H1 (cell line): ENCODE data around the gene DNAJC11. TPM values are rescaled to one million over a fixed set of nuclear protein-coding genes. Genes with fewer than 3 reads are reported as not detected.

Experiments used
- ATF3 ChIP-seq: IDR thresholded peaks from 2 replicates; pipeline ENCODE4 v1.6.1; 2011; ENCODE audit warnings: low read depth, mild to moderate bottlenecking, low read length; ENCODE audit not compliant: insufficient read depth
- CHD7 ChIP-seq: fragments of 300-600 bp; sonication (generic); IDR thresholded peaks from 2 replicates; pipeline ENCODE4 v1.7.1; 2012; ENCODE audit warnings: low read length, moderate library complexity, mild to moderate bottlenecking, inconsistent platforms; ENCODE audit not compliant: insufficient replicate concordance
- CTBP2 ChIP-seq: IDR thresholded peaks from 2 replicates; pipeline ENCODE4 v1.7.0; 2011; ENCODE audit warnings: borderline replicate concordance, mild to moderate bottlenecking, moderate library complexity, mixed read lengths, low read length; ENCODE audit not compliant: insufficient read depth, insufficient read length
- HDAC6 ChIP-seq: IDR thresholded peaks from one replicate; pipeline ENCODE4 v1.7.1; 2012; ENCODE audit warnings: low read depth, mild to moderate bottlenecking, inconsistent platforms, low read length, moderate library complexity
- NANOG ChIP-seq: IDR thresholded peaks from 2 replicates; pipeline ENCODE4 v1.6.1; 2011; ENCODE audit warnings: low read length, low read depth, mild to moderate bottlenecking, inconsistent platforms; ENCODE audit not compliant: insufficient read depth, poor library complexity, severe bottlenecking
- NRF1 ChIP-seq: IDR thresholded peaks from 2 replicates; pipeline ENCODE4 v1.6.1; 2011; ENCODE audit warnings: mild to moderate bottlenecking, low read depth, low read length, improper control_type of control experiment
- PHF8 ChIP-seq: fragments of 200-600 bp; sonication (generic); conservative IDR thresholded peaks from 2 replicates; pipeline ENCODE4 v1.7.1; 2012; ENCODE audit warnings: low read depth, mild to moderate bottlenecking, inconsistent platforms, low read length, moderate library complexity
- POLR2AphosphoS5 ChIP-seq: IDR thresholded peaks from 2 replicates; pipeline ENCODE4 v1.6.1; 2011; ENCODE audit warnings: low read depth, low read length
- RAD21 ChIP-seq, 2 experiments: IDR thresholded peaks in 1 of 2; conservative IDR thresholded peaks in 1 of 2; 2 replicates each; pipeline ENCODE4 v1.6.1; 2011; ENCODE audit warnings: low read depth in 2 of 2, low read length in 2 of 2, improper control_type of control experiment in 1 of 2, inconsistent platforms in 1 of 2, mild to moderate bottlenecking in 1 of 2, moderate library complexity in 1 of 2
- polyA plus RNA-seq, 7 experiments: library from polyadenylated mRNA; depleted of rRNA in 3 of 7; stranded (reverse) in 5 of 7; unstranded in 2 of 7; fragments of >200 nt in 5 of 7; fragments of 200-250 nt in 2 of 7; gene quantifications; 1 replicate in 5 of 7; 2 replicates in 1 of 7; 4 replicates in 1 of 7; pipeline versions ENCODE4 v1.2.1 to v1.2.3, GENCODE V29; 2011 to 2013; ENCODE audit warnings: missing spikeins in 2 of 7, mixed read lengths in 2 of 7
- total RNA-seq: library from RNA; stranded (reverse); fragmentation: NEBNext Ultra II Directional; extraction: Animal tissue kit (Norgen Biotek cat#: 25700); gene quantifications from 2 replicates; pipeline ENCODE4 v1.2.1, GENCODE V29; 2021

DNAJC11 gene
- total and polyA plus RNA-seq, 2 of the 8 experiments (the other 6 are each of a cell fraction or from before 2014, with no cell fraction given): 43.9 to 90.9 TPM

GRCh38 chr1:6587261-6588005 is 114.2 kb downstream of the DNAJC11 start (continued):
- TF ChIP-seq CHD7 (no peak), CTBP2 (no peak), ATF3 (no peak), HDAC6 (no peak), POLR2AphosphoS5 (no peak), NANOG (no peak), PHF8 (no peak), RAD21 (IDR thresholded peaks at IDR 0.05 in 1 of 2, conservative IDR thresholded peaks at IDR 0.05 in 1 of 2; ENCODE audit: low read depth in 2 of 2, low read length in 2 of 2) (no peak), NRF1 (no peak)
